ENCODE results near the gene PTPN3.
A peak's percentile ranks its signal among the peaks of the same experiment; 100 is the strongest.

PTPN3 gene

DNA sequence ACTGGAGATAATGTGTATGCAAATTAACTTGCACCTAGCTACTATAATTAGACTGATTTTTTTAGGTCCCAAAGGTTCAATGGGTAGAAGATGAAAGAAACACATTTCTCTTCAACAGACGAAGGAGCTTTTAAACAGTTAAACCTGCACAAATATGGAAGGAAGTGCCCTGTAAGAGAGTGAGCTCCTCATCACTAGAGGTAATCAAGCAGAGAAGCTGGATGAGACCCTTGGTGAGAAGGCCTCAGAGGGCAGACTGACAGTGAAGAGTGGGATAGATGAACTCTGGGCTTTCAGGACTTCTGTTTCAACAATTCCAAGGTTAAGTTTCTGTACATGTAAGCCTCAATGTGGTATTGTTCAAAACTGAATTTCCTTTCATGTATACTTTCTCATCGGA is 23.2 kb downstream of the PTPN3 start:
- DNase-seq = no peak

DNA sequence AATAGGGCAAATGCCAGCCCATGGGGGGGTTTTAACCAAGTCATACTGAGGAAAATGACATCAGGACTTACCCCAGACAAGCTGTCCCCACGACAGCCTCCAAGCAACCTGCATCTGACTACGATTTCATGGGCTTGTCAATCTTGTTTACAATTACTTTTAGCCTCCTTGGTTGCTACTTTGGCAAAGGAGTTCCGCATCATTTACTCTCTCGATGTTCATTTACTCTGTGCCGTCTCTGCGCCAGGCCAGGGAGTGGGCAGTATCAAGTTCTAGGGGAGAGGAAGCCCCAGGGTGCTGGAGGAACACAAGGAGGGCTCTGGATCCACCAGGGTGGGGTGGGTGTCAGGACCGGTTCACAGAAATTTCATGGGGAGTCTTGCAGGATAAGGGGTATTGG is 23.9 kb downstream of the PTPN3 start:
- no peak for DNase-seq

DNA sequence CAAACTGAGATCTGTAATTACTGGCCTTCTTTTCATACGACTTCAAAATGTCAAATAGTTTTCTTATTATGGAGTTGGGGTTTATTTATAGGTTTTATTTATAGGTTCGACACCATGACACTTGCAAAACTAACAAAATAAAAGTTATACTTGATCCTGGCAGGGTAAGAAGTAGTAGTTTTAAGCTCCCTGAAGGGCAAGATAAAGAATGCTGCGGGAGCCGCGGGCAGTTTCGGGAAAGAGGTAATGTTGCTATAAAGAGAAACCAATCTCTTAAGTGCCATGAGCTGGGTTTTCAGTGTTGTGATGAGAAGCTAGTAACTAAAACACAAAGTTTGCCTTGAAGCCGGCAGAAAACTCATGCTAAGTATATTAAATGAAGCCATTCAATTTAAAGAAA is 24.8 kb downstream of the PTPN3 start:
- peak; percentile 18 for DNase-seq

DNA sequence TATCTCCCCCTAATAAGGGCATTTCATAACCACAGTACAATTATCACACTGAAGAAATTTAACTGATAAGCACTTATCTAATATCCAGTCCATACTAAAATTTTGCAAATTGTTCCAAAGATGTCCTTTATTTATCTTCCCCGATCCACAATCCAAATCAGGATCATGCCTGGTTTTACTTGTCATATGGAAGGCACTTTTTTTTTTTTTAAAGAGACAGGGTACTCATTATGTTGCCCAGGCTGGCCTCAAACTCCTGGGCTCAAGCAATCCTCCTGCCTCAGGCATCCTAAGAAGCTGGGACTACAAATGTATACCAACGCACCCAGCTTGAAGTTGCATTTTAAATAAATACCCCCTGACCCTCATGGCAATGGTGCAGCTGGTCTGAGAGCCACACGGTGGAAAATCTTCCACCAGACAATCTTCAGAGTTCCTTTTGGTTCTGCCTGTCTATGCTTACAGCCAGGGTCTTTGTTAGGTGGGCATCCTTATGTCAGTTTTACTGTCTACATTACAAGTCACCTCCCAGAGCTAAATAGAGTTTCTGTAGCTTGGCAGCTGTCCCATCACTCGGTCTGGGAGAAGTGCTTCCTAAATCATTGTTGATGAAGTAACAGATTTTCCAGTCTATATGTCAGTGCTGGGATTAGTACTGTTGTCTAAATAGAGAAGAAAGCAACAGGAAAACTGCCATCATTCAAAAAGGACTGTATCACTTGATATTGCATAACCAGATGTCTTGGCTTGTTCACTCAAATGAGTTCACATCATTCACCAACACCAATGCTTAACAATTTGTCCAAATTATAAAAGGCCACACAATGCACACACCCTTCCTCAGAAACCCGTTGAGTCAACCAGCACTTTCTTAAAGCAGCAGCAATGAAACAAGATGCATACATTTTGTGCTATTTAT is 26.4 kb downstream of the PTPN3 start:
- no peak for DNase-seq

DNA sequence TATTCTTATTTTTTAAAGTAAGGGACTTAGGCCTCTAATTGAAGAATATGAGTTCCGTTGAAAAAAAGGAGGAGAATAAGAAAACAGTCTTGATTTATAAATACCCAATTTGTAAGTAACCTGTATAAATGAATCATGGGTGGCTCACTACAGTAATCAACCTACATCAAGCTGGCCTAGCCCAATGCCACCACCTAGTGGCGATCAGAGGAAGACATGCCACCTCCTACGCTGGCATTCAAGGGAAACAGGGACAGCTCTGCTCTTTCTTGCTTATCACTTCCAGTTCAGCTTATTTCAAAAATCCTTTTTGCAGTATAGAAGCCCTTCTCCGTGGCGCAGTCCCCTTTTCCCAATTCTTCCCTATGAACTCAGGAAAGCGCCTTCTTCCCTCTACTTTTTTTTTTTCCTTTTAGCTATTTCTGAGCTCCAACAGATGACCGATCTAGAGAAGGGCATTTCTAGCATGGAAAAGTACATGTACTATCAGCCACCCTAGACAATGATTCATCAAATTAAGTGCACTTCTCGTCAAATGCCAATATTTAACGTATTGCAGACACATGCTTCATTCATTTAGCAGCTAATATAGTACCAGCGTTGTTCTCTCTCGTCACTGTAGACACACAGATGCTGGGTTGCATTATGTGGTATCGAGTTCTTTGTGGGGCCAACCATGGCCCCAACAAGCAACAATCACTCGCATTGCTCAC is 28.3 kb downstream of the PTPN3 start:
- DNase-seq = peak; percentile 79

DNA sequence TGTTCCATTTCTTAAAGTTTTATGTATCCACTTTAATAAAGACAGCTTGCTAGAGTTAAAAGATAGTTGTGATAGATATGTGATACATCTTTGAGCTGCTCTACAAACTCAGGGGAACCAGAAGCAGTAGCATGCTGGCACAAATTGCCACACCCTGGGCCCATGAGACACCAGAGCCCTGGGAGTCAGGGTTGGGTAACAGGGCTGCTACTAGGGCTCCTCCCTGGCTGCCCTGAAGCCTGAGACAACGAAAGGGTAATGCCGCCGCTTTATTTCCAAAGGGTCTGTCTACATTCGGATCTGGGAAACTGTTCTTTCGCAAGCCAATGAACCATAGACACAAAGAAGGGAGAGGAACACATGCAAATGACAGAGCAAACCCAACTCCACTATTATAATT is 29.2 kb downstream of the PTPN3 start:
- DNase-seq = no peak

DNA sequence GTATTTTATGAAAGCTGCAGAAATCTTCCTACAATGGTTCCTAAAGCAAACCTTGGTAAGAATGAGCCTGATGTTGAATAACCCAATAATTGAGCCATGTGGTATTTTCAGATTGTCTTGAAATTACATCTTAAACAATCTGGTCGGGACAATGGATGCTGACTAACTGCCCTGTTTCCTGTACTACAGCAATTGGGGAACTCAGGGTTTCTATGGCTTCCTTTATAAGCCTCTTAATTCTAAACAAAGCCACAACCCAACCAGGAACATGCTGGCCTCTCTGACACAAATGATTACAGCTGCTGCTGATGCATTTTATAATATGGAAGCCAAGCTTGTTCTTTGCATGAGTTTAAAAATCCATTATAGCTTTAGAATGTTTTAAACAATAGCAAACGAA is 30.2 kb downstream of the PTPN3 start:
- DNase-seq = peak; percentile 9

DNA sequence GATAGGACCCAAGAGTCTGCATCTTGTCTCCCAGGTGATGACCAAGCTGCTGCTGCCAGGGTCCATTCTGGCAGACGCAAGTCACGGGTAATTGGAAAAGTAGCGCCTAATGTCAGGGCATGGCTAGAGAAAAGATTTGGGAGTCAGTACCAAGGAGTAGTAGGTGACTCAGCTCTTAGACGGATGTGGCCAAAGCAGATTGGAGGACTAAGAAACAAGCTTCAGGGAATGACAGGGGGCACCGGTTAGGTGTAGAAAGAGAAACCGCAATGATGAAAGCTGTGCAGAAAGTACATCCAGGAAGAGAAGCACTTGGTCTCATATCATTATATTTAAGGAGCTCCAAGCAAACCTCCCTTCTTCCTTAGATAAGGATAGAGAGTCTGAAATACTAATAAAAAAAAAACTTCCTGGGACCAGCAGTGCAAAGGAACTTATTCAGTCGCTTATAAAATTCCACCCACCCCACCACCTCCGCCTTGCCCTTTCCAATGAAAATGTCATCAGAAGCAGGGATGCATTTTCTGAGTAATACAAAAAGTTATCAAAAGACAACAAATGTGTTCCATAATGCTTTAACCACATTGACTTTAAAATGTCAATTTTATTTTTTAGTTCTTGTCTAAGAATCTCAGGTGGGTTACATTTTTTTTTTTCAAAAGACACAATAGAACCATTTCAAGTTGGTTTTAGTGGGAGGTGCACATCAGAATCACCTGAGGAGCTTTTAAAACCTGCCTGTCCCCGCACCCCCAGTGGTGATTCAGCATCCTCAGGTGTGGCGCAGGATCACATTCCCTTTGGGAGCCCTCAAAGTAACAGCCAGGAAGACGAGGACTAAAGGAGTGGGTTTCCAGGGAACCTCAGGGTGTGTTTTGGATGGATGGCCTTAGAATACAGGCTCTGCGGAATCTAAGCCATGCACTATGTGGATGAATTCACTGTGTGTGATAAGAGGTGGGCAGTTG is 31.2 kb downstream of the PTPN3 start:
- DNase-seq = no peak

DNA sequence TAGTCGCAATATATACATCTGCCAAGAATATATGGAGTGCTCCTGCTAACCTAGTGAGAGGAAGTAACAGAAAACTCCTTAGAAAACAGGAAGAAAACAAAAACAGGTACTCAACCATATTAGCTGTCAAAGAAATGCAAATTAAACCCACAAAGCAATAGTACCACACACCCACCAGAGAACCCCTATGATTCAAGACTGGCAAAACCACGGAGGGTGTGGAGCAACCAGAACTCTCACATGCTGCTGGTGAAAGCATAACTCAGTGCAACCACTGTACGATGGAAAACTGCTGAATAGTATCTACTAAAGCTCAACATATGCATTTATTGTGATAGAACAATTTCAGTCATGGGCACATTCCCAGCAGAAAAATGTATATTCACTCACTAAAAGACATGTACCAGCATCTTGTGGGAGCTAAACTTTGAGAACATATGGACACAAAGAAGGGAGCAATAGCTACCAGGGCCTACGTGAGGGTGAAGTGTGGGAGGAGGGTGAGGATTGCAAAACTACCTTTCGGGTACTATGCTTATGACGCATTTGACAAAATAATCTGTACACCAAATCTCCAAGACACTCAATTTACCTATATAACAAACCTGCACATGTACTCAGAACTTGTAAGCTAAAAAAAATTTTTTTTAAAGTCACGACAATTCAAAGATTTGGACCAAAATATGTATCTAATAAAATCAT is 34.0 kb downstream of the PTPN3 start:
- DNase-seq = no peak

DNA sequence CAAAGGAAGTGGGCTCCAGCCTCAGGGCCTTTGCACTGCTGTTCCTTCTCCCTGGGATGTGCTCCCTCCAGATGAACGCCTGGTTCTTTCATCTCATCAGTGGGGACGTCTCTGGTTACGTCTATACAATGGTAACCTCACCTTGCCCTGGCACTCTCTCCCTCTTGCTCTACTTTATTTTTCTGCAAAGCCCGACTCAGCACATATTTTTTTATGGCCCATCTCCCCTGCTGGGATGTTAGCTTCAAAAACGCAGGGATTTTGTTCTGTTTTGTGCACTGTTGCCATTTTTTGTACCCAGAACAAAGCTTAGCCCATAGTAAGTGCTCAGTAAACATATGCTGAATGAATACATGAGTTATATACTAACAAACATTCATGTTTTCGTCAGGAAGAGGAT is 37.5 kb downstream of the PTPN3 start:
- DNase-seq = no peak

DNA sequence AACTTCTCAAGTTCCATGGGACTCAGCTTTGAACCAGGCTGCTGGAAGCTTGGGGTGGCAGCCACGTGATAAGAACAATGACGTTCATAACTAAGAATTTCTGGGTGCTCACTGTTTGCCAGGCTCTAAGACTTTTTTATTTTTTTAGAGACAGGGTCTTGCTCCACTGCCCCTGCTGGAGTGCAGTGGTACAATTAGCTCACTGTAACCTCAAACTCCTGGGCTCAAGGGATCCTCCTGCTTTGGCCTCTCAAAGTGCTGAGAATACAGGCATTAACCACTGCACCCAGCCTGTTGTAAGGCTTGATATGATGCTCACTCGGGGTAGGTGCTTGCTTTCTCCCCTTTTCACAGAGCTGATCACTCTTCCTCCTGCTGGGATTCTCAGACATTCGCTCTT is 38.7 kb downstream of the PTPN3 start:
- DNase-seq = no peak

DNA sequence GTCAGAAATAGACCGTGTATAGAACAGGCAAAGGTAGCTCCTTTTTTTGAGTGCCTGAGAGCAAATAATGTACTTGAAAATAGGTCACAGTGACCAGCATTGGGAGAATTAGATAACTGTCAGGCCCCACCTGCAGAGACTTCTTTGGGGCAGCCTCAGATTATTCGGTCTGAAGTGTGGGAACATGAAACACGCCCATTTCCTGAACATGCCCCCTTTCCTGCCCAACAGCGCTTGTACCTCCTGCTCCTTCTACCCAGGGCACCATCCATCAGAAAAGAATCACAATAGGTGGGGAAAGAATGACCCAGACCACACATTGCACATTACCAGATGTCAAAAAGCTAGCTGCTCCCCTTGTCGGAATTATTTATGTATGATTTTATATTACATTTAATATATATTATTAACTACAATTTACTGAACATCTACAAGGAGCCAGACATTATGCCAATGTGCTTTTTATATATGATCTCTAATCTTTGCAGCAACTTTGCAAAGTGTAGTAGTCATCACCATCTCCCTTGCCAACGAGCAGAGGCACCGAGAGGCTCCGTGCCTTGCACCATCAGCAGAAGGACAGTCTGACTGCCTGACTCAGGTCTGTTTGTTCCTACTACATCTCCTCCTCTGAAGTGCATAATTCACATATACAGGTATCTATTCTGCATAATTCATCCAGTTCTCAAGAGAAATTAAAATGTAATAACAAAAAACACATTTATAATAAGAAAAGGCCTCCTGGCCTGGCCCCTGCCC is 39.5 kb downstream of the PTPN3 start:
- DNase-seq = no peak

DNA sequence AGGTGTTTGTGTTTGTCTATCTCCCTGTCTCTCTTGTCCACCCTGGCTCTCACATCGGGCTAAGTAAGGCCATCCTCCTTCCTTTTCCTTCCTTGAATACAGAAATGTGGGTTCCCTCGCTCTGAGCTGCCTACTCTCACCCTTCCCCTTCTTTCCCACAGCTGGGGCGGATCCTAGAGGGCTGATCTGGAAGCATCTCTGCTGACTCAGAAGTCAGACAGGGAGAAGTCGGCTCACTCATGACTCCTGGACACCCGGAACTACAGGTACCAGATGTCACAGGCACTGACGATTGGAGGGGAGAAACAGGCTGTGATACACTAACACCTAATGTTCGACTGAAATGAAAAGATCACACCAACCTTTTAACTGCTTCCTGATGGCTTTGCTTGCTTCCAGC is 41.3 kb downstream of the PTPN3 start:
- DNase-seq = no peak

DNA sequence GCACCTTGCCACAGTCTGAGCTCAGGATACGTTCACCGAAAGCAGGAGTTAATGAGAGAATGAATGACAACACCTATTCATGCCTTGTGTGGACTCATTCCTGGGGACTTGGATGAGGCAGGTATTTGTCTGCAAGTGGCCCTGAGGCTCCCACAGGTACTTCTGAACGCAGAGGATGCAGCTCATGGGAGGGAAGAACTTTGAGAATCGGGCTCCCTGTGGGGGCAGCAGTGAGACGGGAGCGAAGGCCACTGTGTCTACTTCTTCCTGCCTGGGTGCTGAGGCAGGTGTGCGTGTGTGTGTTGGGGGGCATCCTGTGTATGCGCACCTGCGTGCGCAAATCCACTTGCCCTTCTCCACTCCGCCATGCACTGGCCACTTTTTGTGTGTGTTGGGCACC is 42.2 kb downstream of the PTPN3 start:
- DNase-seq = no peak

DNA sequence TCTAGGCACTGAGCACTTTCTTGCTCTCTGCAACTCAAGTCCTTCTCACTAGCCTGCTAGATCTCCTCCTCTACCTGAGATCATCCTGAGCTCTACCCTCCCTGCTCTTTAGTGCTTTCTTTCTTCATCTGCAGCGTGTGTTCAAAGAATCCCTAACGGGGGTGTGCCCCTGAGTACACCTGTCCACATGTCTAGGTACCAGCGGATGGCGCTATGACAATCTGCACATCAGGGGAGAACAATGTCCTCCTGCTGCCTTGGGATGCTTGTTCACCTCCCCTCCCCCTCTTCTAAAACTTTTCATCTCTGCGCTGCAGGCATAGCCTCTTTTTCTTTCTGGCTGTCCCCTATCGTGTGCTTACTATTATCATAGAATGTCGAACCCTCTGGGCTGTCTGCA is 42.7 kb downstream of the PTPN3 start:
- no peak for DNase-seq

DNA sequence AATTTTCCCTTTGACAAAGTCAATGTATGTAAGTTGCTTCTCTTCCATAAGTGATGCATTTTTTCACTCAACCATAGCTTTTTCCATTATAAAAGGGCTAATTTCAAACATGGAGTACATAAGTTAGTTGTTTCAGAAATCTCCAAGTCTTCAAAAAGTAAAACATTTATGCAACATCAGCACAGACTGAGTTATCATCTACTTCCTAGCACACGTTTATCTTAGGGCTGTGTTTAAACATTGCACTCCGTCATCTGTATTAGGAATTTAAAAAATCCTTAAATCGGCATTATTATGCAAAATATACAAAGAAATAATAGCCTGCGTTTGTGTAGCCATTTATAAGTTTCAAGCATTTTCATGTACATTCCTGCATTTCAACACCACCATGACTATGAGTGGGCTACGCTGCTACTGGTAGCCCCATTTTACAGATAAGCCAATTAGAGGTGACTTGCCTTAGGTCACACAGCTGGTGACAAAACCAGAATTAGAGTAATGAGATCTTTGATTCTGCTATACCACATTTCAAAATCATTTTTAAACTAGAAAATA is 43.4 kb downstream of the PTPN3 start:
- no peak for DNase-seq

DNA sequence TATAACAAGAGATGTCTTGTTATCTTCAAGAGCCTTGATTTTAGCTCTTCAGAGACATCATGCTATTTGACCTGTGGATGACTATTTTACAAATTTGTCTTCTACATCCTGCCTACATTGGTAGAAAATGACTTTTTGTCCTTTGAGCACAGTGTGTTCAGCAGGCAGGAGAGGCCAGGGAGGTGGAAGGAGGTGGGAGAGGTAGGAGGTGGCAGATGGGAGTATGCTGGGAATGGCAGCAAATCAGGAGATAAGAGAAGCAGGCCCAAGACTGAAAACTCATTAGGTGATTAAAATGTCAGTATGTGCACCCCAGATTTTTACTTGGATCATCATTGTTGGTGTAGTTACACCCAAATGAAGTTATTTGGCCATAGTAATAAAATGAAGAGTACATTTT is 44.1 kb downstream of the PTPN3 start:
- no peak for DNase-seq

DNA sequence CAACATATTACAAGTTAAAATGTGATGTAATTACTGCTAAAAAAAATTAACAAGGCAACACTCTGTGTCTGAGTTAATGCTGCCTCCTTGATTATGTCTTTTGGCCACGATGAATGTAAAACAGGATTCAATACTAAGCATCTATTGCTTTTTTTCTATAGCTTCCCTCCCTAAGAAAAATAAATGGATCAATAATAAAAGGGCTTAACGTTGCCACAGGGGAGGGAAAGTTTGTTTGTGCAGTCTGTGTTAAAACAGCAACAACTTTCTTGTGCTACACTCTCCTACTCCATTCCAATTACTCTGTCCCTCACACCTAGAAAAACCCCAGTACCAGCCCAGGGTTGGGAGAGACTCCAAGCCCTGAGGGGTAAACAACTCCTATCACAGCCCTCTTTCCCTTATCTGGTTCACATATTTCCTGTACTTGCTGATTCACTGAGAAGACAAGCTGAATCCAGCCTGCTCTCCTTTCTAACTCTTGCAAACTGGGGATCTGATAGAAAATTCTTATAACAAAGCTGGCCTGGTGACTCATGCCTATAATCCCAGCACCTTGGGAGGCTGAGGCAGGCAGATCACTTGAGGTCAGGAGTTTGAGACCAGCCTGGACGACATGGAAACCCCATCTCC is 44.8 kb downstream of the PTPN3 start:
- peak; percentile 18 for DNase-seq

DNA sequence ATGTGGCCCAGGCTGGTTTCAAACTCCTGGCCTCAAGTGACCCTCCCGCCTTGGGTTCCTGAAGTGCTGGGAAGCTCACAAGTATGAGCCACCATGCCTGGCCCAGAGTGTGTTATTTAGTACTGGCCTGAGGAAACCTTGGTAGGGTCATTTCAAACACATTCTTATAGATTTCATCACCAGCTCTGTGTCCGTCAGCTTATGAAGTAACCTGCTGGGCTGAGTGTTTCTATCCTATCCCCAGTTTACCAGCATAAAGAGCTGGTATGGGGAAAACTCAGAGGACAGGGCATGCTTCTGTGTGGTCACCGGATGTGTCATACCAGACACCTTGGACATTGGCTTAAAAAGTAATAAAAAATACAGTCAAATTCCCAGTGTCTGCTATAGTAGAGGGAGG is 45.3 kb downstream of the PTPN3 start:
- no peak for DNase-seq

DNA sequence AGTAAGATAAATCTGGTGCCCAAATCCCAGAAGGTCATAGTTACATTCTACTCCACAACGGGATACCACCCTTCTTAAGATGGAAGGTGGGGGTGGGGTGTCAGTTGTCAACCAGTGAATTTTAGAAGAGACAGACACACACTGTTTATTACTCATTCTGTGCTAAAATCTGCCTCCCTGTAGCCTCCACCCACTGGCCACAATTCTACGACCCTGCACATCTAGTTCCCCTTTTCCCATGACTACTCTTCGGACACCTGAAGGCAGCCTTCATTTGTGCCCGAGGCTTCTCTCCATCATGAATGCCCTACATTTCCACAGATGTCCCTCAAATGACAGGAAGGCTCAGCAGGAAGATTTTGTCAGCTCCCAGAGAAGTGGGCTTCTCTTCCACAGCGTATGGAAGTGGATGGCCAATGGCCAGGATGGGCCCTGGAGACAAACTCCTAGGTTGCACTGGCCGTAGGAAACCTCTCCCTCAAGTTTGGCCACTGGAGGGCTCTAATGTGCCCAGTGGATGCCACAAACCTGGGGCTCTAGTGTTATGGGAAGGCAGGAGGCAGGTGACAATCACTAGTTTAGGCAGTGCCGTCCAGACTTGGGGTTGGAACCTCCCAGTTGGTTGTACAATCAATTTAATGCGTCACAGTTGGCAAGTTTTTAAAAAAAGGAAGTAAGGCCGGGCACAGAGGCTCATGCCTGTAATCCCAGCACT is 46.6 kb downstream of the PTPN3 start:
- peak; percentile 19 for DNase-seq

All from OCI-M1 (cell line).